DOHH2 (cell line): ENCODE data around the gene CALHM6.

ENCODE experiments used
- H3F3A ChIP-seq: fragments of 200-600 bp; sonication (generic), shearing (Covaris generic); 2 replicates; pipeline ENCODE4 v1.6.0; 2016; ENCODE audit warnings: antibody characterized with exemption, mild to moderate bottlenecking; ENCODE audit not compliant: control insufficient read depth, insufficient read depth
- H3K27ac ChIP-seq: fragments of 200-600 bp; sonication (generic); 2 replicates; pipeline ENCODE4 v1.5.1; 2014; ENCODE audit warnings: low read depth, mild to moderate bottlenecking, low read length, moderate library complexity
- H3K27me3 ChIP-seq: fragments of 200-600 bp; sonication (generic); 2 replicates; pipeline ENCODE4 v1.6.1; 2014; ENCODE audit warnings: mild to moderate bottlenecking, low read length, mixed read lengths; ENCODE audit not compliant: control insufficient read depth
- H3K36me3 ChIP-seq: fragments of 200-600 bp; sonication (generic); 2 replicates; pipeline ENCODE4 v1.6.1; 2014; ENCODE audit warnings: mild to moderate bottlenecking, low read length, moderate library complexity, mixed read lengths; ENCODE audit not compliant: control insufficient read depth
- H3K4me1 ChIP-seq: fragments of 200-600 bp; sonication (generic); 2 replicates; pipeline ENCODE4 v1.6.1; 2014; ENCODE audit warnings: mild to moderate bottlenecking, low read length, mixed read lengths; ENCODE audit not compliant: control insufficient read depth
- H3K4me2 ChIP-seq: fragments of 200-600 bp; sonication (generic); 2 replicates; pipeline ENCODE4 v1.6.0; 2014; ENCODE audit warnings: mild to moderate bottlenecking, low read length, moderate library complexity
- H3K4me3 ChIP-seq: fragments of 200-600 bp; sonication (generic); 2 replicates; pipeline ENCODE4 v1.5.1; 2014; ENCODE audit warnings: mild to moderate bottlenecking, low read length, mixed read lengths
- H3K79me2 ChIP-seq: fragments of 200-600 bp; sonication (generic); 2 replicates; pipeline ENCODE4 v1.6.1; 2014; ENCODE audit warnings: mild to moderate bottlenecking, low read length, mixed read lengths; ENCODE audit not compliant: control insufficient read depth
- H3K9me2 ChIP-seq: fragments of 200-600 bp; sonication (generic); replicated peaks from 2 replicates; pipeline ENCODE4 v1.6.1; 2014; ENCODE audit warnings: mild to moderate bottlenecking, low read length, mixed read lengths; ENCODE audit not compliant: control insufficient read depth
- H3K9me3 ChIP-seq: fragments of 200-600 bp; sonication (generic); 2 replicates; pipeline ENCODE4 v1.6.1; 2014; ENCODE audit warnings: antibody characterized with exemption, low read length, mixed read lengths; ENCODE audit not compliant: control insufficient read depth, insufficient read depth
- H4K20me1 ChIP-seq: fragments of 200-600 bp; sonication (generic); 2 replicates; pipeline ENCODE4 v1.6.0; 2014; ENCODE audit warnings: low read depth, mild to moderate bottlenecking, antibody characterized with exemption, low read length, moderate library complexity; ENCODE audit not compliant: control insufficient read depth, insufficient read depth
- EZH2phosphoT487 ChIP-seq: fragments of 200-600 bp; sonication (generic); IDR thresholded peaks from 2 replicates; pipeline ENCODE4 v1.6.1; 2017; ENCODE audit warnings: borderline replicate concordance, mild to moderate bottlenecking, antibody characterized with exemption, low read length, moderate library complexity, mixed read lengths
- TF ChIP-seq, protein P1 (sequence below): fragments of 200-600 bp; sonication (generic); IDR thresholded peaks from one replicate; pipeline ENCODE4 v1.5.1; 2014; ENCODE audit warnings: antibody characterized with exemption, mild to moderate bottlenecking, low read depth, low read length; ENCODE audit not compliant: poor library complexity, severe bottlenecking

CALHM6 gene

DNA sequence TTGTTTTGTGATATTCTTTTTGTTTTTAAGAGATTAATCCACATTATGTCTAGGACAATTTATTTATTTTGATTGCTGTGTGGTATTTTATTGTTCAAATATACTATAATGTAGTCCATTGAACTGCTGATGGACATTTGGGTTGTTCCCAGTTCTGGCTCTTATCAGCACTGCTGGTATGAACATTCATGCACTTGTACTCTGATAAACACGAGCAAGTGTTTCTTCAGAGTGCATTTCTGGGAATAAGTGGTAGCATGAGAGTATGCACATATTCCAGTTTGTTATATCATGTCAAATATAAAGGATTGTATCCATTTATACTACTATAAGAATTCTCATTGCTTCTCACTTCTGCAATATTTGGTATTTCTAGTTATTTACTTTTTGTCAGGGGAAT, 7.1 kb downstream of the CALHM6 start:
- Histone ChIP-seq H3K4me2 (no peak overlapping the region), H3K9me2 (no peaks in the 10 kb centered on the region), H3K9me3 (no peaks in the 10 kb centered on the region), H3K27me3 (peaks cover 23% of the 10 kb centered on the region), H3K79me2 (no peaks in the 10 kb centered on the region), H4K20me1 (no peaks in the 10 kb centered on the region), H3K4me1 (peaks cover 15% of the 10 kb centered on the region), H3K4me3 (no peak overlapping the region), H3K36me3 (no peaks in the 10 kb centered on the region), H3F3A (no peaks in the 10 kb centered on the region; the same call in 1 of the 2 replicates), H3K27ac (no peak overlapping the region)
- no peak for TF ChIP-seq EZH2phosphoT487
- TF ChIP-seq, protein P1, sequence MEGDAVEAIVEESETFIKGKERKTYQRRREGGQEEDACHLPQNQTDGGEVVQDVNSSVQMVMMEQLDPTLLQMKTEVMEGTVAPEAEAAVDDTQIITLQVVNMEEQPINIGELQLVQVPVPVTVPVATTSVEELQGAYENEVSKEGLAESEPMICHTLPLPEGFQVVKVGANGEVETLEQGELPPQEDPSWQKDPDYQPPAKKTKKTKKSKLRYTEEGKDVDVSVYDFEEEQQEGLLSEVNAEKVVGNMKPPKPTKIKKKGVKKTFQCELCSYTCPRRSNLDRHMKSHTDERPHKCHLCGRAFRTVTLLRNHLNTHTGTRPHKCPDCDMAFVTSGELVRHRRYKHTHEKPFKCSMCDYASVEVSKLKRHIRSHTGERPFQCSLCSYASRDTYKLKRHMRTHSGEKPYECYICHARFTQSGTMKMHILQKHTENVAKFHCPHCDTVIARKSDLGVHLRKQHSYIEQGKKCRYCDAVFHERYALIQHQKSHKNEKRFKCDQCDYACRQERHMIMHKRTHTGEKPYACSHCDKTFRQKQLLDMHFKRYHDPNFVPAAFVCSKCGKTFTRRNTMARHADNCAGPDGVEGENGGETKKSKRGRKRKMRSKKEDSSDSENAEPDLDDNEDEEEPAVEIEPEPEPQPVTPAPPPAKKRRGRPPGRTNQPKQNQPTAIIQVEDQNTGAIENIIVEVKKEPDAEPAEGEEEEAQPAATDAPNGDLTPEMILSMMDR, result no peak

DNA sequence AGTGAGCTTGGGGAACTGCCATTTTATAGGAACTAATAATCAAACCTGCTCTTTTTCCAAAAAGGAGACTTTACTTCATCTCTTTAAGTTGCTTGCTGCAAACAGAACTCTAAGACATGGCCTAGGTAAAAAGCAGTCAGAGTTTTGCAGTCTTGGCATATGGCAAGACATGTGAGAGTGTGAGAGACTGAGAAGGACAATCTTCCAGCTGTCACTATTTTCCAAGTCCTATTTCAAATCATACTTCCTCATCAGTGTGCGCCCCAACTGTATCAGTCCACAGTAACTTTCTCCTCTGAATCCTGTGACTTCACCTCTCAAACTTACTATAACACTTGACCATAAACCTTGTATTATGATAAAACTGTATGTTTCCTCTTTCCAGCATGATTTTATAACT, 10.4 kb downstream of the CALHM6 start:
- TF ChIP-seq, protein P1, result no peak
- TF ChIP-seq EZH2phosphoT487, result no peak
- Histone ChIP-seq H3K9me2 (no peaks in the 10 kb centered on the region), H3K9me3 (no peaks in the 10 kb centered on the region), H4K20me1 (no peaks in the 10 kb centered on the region), H3K36me3 (no peaks in the 10 kb centered on the region), H3K27ac (no peak overlapping the region), H3K4me3 (no peak overlapping the region), H3K27me3 (peaks cover 13% of the 10 kb centered on the region), H3K4me1 (peaks cover 18% of the 10 kb centered on the region), H3K4me2 (no peak overlapping the region), H3F3A (0 out of 2 replicates have a peak, but pooled peaks cover 4% of the 10 kb centered on the region), H3K79me2 (no peaks in the 10 kb centered on the region)

DNA sequence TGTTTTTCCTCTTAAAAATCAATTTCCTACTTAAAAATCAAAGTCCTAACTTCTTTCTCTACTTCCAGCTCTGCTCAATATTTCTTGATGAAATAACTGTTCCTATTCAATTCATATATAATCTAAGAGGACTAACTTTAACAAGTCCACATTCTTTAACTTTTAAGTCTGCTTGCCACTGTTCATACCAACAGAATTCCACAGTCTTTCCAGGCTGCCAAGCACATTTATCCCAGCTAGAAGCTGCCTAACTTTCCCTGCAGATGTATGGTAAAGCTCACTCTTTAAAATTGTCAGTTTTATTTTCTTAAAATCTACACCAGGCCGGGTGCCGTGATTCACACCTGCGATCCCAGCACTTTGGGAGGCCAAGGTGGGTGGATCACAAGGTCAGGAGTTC, 11.5 kb downstream of the CALHM6 start:
- Histone ChIP-seq H3K36me3 (no peaks in the 10 kb centered on the region), H3K4me1 (peaks cover 24% of the 10 kb centered on the region), H3K79me2 (no peaks in the 10 kb centered on the region), H3K27ac (no peak overlapping the region), H3F3A (0 out of 2 replicates have a peak, but pooled peaks cover 5% of the 10 kb centered on the region), H4K20me1 (no peaks in the 10 kb centered on the region), H3K9me2 (no peaks in the 10 kb centered on the region), H3K4me2 (no peak overlapping the region), H3K27me3 (peaks cover 9% of the 10 kb centered on the region), H3K9me3 (no peaks in the 10 kb centered on the region), H3K4me3 (no peak overlapping the region)
- TF ChIP-seq EZH2phosphoT487, result no peak
- TF ChIP-seq, protein P1, result no peak

DNA sequence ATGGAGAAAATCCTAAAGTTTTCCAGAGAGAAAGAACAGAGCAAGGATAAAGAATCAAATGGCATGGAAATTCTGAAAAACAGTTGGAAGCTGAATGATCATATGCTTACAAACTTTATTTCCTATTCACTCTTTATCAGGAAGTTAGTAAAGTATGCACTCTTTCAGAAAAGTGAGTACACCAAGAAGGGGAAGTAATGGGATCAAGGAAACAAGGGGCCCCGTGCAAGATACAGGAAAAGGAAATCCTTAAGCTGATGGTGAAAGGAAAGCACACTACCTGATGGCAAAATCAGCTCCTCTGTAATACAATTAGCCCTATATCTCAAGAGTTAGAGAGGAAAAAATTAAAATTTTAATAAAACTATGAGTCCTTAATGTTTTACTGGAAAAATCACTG, 14.0 kb downstream of the CALHM6 start:
- peak overlapping the region; percentile 59 for H3K4me2 ChIP-seq
- no peaks in the 10 kb centered on the region for H3K36me3 ChIP-seq
- peak overlapping the region; percentile 58 for H3K4me3 ChIP-seq
- TF ChIP-seq, protein P1, result no peak
- no peak for TF ChIP-seq EZH2phosphoT487
- H3F3A ChIP-seq, result 0 out of 2 replicates have a peak, but pooled peaks cover 5% of the 10 kb centered on the region
- H3K9me2 ChIP-seq, result no peaks in the 10 kb centered on the region
- no peaks in the 10 kb centered on the region for H3K79me2 ChIP-seq
- H3K9me3 ChIP-seq, result no peaks in the 10 kb centered on the region
- H3K27ac ChIP-seq, result no peak overlapping the region
- H3K27me3 ChIP-seq, result peaks cover 7% of the 10 kb centered on the region
- no peaks in the 10 kb centered on the region for H4K20me1 ChIP-seq
- H3K4me1 ChIP-seq, result peaks cover 24% of the 10 kb centered on the region
